ENCODE measurements around the gene RASGRF2.
"Not testable (repeated sequence)": the region's sequence is repeated elsewhere in the genome, so short reads cannot be mapped to it uniquely, and the experiment has no call there.

The RASGRF2 gene

GRCh38 chr5:81068635-81069034 is 108.5 kb downstream of the RASGRF2 start:
- no peak for DNase-seq (ENCODE audit: low read depth, low spot score)

GRCh38 chr5:81069990-81070389 is 109.8 kb downstream of the RASGRF2 start:
- DNase-seq (ENCODE audit: low read depth, low spot score): no peak

DNA sequence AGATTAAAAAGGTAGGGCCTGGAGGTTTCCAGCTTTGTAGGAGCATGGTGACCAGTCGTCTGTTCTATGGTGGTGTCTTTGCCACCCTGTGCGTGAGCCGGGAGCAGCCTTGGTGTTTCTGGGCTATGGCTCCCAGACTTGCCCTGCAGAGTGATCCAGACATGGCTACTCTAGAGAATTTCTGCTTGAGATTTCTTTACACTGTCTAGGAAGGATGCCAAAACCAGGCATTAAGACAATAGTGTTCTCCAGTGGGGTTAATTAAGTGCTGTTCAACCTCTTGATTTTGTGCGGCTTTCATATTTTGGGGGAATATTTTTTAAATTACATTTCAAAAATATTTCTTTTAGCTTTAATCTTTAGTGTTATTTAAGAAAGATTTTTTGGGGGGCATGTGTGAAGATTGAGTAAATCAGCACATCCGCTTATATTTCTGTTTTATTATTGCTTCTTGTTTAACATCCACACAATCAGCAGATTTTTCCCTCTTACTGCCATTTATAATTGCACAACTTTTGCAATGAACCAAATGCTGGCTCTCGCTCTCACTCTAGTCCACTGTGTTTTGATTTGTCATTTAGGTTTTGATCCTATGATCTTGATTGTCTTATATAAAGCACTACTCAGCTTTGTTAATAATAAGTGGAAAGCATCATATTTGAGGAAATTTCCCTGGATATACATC is 110.5 kb downstream of the RASGRF2 start:
- DNase-seq (ENCODE audit: low read depth, low spot score): no peak

GRCh38 chr5:81075041-81075440 is 114.9 kb downstream of the RASGRF2 start:
- no peak for DNase-seq (ENCODE audit: low read depth, low spot score)

GRCh38 chr5:81077105-81077504 is 116.9 kb downstream of the RASGRF2 start:
- no peak for DNase-seq (ENCODE audit: low read depth, low spot score)

GRCh38 chr5:81078930-81079329 is 118.8 kb downstream of the RASGRF2 start:
- DNase-seq (ENCODE audit: low read depth, low spot score): no peak

- no peak for DNase-seq (ENCODE audit: low read depth, low spot score)
Measured at GRCh38 chr5:81080809-81081460, 120.8 kb downstream of the RASGRF2 start.

GRCh38 chr5:81081461-81081835 is 121.3 kb downstream of the RASGRF2 start:
- DNase-seq (ENCODE audit: low read depth, low spot score): peak; percentile 75

DNA sequence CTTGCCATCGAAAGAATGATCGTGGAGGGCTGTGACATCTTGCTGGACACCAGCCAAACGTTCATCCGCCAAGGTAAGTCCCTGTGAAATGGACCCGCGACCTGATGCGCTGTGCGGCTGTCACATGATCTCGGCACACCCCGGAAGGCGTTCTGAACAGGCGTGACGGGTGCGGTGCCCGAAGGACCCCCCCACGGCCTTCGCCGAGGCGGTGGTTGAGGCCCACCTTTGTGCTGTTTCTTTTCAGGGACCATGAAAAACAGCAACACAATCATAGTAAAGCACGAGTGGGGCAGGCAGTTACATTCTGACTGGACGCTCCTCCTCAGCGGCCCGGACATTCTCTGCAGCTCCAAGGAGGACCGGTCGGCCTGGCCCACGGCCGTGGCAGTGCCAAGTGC is 126.7 kb downstream of the RASGRF2 start:
- DNase-seq (ENCODE audit: low read depth, low spot score): no peak

- DNase-seq (ENCODE audit: low read depth, low spot score): no peak
Measured at GRCh38 chr5:81091199-81091598, 131.0 kb downstream of the RASGRF2 start.

- DNase-seq (ENCODE audit: low read depth, low spot score): no peak
Measured at GRCh38 chr5:81093536-81094196, 133.5 kb downstream of the RASGRF2 start.

- DNase-seq (ENCODE audit: low read depth, low spot score): no peak
Measured at GRCh38 chr5:81095835-81096234, 135.7 kb downstream of the RASGRF2 start.

- peak; percentile 18 for DNase-seq (ENCODE audit: low read depth, low spot score)
Measured at GRCh38 chr5:81097713-81098112, 137.6 kb downstream of the RASGRF2 start.

DNA sequence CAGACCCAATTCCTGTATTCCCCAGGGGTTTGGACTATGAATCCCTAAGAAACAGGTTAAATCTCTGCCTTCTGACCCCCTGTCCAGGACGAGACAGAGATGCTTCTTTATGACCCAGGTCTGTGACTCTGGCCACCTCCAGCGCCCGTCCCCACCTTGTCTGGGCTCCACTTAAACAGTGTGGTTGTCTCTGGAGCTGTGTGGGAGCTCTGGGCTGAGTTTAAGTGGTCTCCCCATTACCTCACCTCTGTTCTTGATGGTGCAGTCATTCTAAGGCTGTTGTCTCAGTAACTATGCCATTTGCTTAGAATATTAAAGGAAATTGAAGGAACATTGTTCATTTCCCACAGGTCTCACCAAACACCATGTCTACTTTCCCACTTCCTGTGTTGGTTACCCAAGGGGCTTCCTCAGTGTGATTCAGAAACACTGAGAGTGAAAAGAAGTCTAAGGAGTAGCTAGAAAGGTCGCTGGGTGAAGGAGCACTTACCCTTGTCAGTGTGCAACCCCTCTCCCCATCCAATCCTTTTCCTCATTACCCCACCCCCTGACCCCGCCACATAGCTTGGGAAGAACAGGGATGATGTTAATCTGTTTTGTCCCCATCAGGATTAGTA is 145.2 kb downstream of the RASGRF2 start:
- no peak for DNase-seq (ENCODE audit: low read depth, low spot score)

DNA sequence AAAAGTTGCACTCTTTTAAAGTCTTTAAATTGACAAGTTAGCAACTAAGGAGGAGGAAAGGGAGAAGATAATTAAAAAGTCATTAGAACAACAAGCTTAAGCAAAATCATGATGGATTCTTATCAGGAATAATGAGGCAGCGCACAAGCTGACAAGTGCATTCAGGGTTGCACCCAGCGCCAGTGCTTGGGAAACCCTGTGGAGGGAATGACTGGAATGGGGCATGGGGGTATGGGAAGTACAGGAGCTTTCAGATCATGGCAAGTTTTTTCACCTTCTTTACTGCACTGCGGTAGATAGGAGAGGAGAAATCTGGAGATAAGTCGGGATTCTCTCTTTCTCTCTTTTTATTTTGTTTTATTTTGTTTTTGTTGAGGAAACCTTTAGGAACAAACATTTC is 155.1 kb downstream of the RASGRF2 start:
- DNase-seq (ENCODE audit: low read depth, low spot score): no peak

- no peak for DNase-seq (ENCODE audit: low read depth, low spot score)
Measured at GRCh38 chr5:81117566-81117965, 157.4 kb downstream of the RASGRF2 start.

DNA sequence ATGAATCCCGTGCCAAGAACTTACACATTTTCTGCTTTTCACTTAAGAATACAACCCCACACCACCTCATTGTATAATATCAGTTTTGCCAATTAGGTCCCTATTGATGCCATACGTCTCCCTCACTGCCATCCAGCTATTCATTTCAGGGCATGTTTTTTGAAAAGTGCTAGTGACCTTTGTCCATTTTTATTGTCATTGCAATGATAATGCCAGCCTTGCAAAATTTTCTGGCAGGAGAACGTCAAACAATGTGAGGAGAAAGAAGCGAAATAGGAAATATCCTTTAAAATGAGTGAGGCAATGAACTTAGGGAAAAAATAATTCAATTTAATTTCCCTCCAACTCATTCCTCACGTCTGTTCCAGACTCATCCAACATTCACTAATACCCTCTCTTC is 161.1 kb downstream of the RASGRF2 start:
- no peak for DNase-seq (ENCODE audit: low read depth, low spot score)

DNA sequence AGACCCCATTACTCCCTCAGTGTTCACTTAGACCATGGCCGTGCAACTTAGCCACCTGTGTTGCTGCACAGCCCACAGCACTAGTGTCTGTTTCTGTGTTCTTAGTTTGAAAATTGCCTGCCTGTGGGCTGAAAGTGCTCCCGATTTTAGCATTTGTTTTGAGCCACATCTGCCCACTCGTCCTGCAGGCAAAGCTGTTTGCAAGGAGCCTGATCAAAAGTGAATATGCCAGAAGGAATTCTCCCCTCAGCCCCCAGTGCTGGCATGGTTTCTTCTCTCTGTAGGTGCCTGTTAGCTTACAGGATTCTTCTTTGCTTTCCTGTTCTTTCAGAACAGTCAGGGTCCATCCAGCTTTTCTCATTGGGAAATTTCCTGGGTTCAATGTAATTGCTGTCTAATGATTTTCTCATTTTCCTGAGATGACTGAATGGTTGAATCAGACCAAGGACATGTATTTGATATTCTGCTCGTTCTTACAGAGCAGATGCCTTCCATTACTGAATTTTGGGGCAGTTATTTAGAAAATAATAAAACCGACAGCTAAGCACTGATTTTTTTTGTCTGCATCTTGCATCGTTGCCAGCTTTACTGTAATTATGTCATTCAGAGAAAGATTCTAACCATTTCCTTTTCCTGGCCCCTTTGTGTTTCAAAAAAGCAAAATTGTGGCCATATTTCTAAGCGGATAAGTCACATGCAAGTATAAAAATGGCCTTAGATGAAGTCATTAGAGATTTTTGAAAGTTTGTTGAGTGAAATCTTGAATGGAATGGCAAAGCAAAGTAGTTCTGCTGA is 161.9 kb downstream of the RASGRF2 start:
- peak; percentile 61 for DNase-seq (ENCODE audit: low read depth, low spot score)

GRCh38 chr5:81124689-81125088 is 164.5 kb downstream of the RASGRF2 start:
- DNase-seq (ENCODE audit: low read depth, low spot score): not testable (repeated sequence)

GRCh38 chr5:81125959-81126358 is 165.8 kb downstream of the RASGRF2 start:
- no peak for DNase-seq (ENCODE audit: low read depth, low spot score)

GRCh38 chr5:81128416-81128815 is 168.3 kb downstream of the RASGRF2 start:
- no peak for DNase-seq (ENCODE audit: low read depth, low spot score)

DNA sequence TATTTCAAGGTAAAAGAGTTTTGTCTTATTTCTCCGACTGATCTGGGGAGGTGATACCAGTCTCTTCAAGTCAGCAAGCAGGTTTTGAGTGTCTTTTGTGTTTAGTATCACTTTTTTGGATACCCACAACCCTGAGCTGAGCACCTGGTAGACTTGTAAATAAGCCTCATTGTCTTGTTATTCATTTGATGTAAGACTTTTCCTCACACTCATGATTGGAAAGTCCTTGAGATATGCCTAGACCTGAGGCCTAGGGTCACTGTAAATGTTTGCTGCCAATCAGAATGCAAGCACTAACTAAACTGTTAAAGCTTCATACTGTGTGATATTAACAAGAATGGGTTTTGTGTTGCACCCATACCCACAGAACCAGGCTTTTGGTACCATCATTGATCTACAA is 172.2 kb downstream of the RASGRF2 start:
- DNase-seq (ENCODE audit: low read depth, low spot score): no peak

Measured in astrocyte of the hippocampus (primary cell).